Inferior parietal cortex (tissue), 1 donor: ENCODE measurements around the gene PEX7.
"Not testable (repeated sequence)": the region's sequence is repeated elsewhere in the genome, so short reads cannot be mapped to it uniquely, and the experiment has no call there.

ENCODE experiments used
- DNase-seq: peaks from one replicate; pipeline ENCODE4 v3.0.0-alpha.2; 2016; ENCODE audit errors: extremely low spot score

PEX7 gene

GRCh38 chr6:136895901-136896300 lies 73.5 kb downstream of the PEX7 start:
- DNase-seq: no peak

- no peak for DNase-seq
Measured at GRCh38 chr6:136897071-136897470, 74.7 kb downstream of the PEX7 start.

GRCh38 chr6:136901212-136901784 lies 78.9 kb downstream of the PEX7 start:
- DNase-seq: no peak

GRCh38 chr6:136904477-136904876 lies 82.1 kb downstream of the PEX7 start:
- not testable (repeated sequence) for DNase-seq

- DNase-seq: no peak
Measured at GRCh38 chr6:136914947-136915346, 92.6 kb downstream of the PEX7 start.

GRCh38 chr6:136918706-136919105 lies 96.3 kb downstream of the PEX7 start:
- DNase-seq: no peak

- DNase-seq: no peak
Measured at GRCh38 chr6:136920216-136920615, 97.8 kb downstream of the PEX7 start.

GRCh38 chr6:136920671-136921380 lies 98.4 kb downstream of the PEX7 start:
- DNase-seq: no peak

GRCh38 chr6:136921381-136921935 lies 99.1 kb downstream of the PEX7 start:
- DNase-seq: no peak

- no peak for DNase-seq
Measured at GRCh38 chr6:136921936-136922684, 99.7 kb downstream of the PEX7 start, which contains the start of gene SLC35D3. SLC35D3 (plus strand) TSS chr6:136922301; CDS start chr6:136922429, 128 bp downstream.

GRCh38 chr6:136922685-136923006 lies 100.3 kb downstream of the PEX7 start:
- DNase-seq: no peak

- DNase-seq: no peak
Measured at GRCh38 chr6:136923116-136923953, 100.9 kb downstream of the PEX7 start.

GRCh38 chr6:136923954-136924673 lies 101.7 kb downstream of the PEX7 start:
- no peak for DNase-seq

GRCh38 chr6:136926383-136926782 lies 104.0 kb downstream of the PEX7 start:
- DNase-seq: no peak

GRCh38 chr6:136927292-136927691 lies 104.9 kb downstream of the PEX7 start:
- DNase-seq: no peak

GRCh38 chr6:136930528-136930927 lies 108.1 kb downstream of the PEX7 start:
- DNase-seq: no peak

- no peak for DNase-seq
Measured at GRCh38 chr6:136932599-136932998, 110.2 kb downstream of the PEX7 start.

- DNase-seq: no peak
Measured at GRCh38 chr6:136945072-136945471, 122.7 kb downstream of the PEX7 start.

GRCh38 chr6:136945711-136946121 lies 123.3 kb downstream of the PEX7 start:
- no peak for DNase-seq

GRCh38 chr6:136947037-136947436 lies 124.6 kb downstream of the PEX7 start:
- DNase-seq: no peak

- DNase-seq: not testable (repeated sequence)
Measured at GRCh38 chr6:136949957-136950356, 127.6 kb downstream of the PEX7 start.
